Uterus (tissue), 2 donors: Measurements from ENCODE around the gene ATN1.

Experiments
- CTCF ChIP-seq, 4 experiments: fragments of 200-600 bp in 2 of 4; fragments of 450-650 bp in 2 of 4; sonication (generic) in 2 of 4; IDR thresholded peaks; one replicate each; pipeline ENCODE4 v1.5.1; 2016 to 2019; ENCODE audit warnings: antibody characterized with exemption in 4 of 4, mild to moderate bottlenecking in 2 of 4, moderate library complexity in 1 of 4
- POLR2A ChIP-seq, 2 donors: fragments of 450-650 bp; IDR thresholded peaks; one replicate each; pipeline ENCODE4 v1.6.1; 2016; ENCODE audit warnings: antibody characterized with exemption in 2 of 2, mild to moderate bottlenecking in 1 of 2, moderate library complexity in 1 of 2

- TF ChIP-seq CTCF (IDR thresholded peaks at IDR 0.05) (no peak), POLR2A (IDR thresholded peaks at IDR 0.05) (no peak)
Measured at GRCh38 chr12:6968426-6968825, 40.7 kb downstream of the ATN1 start.
